Measurements from ENCODE around the gene TAF1D. TPM values are rescaled to one million over a fixed set of nuclear protein-coding genes. Genes with fewer than 3 reads are reported as not detected.

Gene TAF1D
- total RNA-seq, 1 donor from 2014 or later = 145 TPM

DNA sequence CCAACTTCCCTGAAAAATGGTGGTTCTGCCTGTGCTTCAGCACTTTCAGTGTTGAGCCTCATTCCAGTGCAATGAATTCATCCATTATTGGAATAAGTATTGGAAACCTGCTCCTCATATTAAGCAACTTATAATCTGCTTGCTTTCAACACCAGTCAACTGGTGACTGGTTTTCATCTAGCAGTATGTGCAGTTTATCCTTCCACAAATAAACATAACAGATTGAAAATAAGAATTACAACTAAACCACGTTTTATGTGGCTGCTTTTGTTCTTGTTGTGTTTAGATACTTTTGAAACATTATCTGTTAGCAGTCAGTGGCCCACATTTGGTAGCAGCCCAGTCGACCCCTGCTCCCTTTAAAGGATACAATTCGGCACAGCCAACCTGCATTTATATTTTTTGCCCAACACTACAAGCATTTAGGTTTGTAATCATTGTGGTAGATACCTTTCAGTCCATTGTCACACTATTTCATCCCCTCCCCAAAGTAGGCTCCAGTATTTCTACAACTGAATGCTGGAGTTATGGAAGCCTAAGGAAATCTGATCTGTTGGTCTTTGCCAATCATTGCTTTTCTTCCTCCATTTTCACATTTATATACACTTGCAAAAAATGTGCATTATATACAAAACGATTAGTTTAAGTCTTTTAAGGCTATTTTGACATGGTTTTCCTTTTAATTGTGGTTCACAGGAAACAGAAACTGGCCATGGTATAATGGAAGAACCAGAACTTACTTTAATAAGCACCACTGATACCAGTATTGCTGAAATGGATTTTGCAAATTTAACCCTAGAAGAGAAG lies 13.1 kb downstream of the TAF1D start:
- TF ChIP-seq, protein P1, sequence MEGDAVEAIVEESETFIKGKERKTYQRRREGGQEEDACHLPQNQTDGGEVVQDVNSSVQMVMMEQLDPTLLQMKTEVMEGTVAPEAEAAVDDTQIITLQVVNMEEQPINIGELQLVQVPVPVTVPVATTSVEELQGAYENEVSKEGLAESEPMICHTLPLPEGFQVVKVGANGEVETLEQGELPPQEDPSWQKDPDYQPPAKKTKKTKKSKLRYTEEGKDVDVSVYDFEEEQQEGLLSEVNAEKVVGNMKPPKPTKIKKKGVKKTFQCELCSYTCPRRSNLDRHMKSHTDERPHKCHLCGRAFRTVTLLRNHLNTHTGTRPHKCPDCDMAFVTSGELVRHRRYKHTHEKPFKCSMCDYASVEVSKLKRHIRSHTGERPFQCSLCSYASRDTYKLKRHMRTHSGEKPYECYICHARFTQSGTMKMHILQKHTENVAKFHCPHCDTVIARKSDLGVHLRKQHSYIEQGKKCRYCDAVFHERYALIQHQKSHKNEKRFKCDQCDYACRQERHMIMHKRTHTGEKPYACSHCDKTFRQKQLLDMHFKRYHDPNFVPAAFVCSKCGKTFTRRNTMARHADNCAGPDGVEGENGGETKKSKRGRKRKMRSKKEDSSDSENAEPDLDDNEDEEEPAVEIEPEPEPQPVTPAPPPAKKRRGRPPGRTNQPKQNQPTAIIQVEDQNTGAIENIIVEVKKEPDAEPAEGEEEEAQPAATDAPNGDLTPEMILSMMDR (IDR thresholded peaks at IDR 0.05; ENCODE audit: insufficient read depth, low read depth, low read length) = no peak
- TF ChIP-seq EZH2 (IDR thresholded peaks at IDR 0.05; ENCODE audit: insufficient read depth, low read length) = no peak
- no peaks in the 10 kb centered on the region for H3K27me3 Mint-ChIP-seq (ENCODE audit: low read depth, unreplicated experiment)
- H3K36me3 ChIP-seq (ENCODE audit: insufficient read depth, low read length) = peaks cover 63% of the 10 kb centered on the region
- peaks cover 30% of the 10 kb centered on the region for H4K20me1 ChIP-seq (ENCODE audit: insufficient read depth, low read length)
- H3K4me2 ChIP-seq (ENCODE audit: low read length) = no peak overlapping the region
- FAIRE-seq (no peak), DNase-seq (ENCODE audit: low read depth) (no peak)
- no peak overlapping the region for H2AFZ ChIP-seq (ENCODE audit: low read depth, low read length)
- H3K27ac ChIP-seq (ENCODE audit: low read depth, low read length) = no peak overlapping the region
- H3K4me3 Mint-ChIP-seq (ENCODE audit: unreplicated experiment) = peak overlapping the region; percentile 23
- no peaks in the 10 kb centered on the region for H3K4me1 ChIP-seq (ENCODE audit: insufficient read depth, low read length)
- no peak overlapping the region for H3K9ac ChIP-seq (ENCODE audit: low read length)
- H3K27me3 ChIP-seq (ENCODE audit: insufficient read depth, low read length) = no peaks in the 10 kb centered on the region
- H3K79me2 ChIP-seq (ENCODE audit: insufficient read depth, low read length) = peaks cover 11% of the 10 kb centered on the region
- H3K27ac Mint-ChIP-seq (ENCODE audit: unreplicated experiment) = peak overlapping the region; percentile 9
- H3K4me1 Mint-ChIP-seq (ENCODE audit: low read depth, unreplicated experiment) = peaks cover 9% of the 10 kb centered on the region
- no peaks in the 10 kb centered on the region for H3K9me3 ChIP-seq (ENCODE audit: insufficient read depth, low read depth, low read length)
- H3K9me3 Mint-ChIP-seq (ENCODE audit: unreplicated experiment) = no peaks in the 10 kb centered on the region
- H3K36me3 Mint-ChIP-seq (ENCODE audit: low read depth, unreplicated experiment) = peaks cover 10% of the 10 kb centered on the region
- H3K4me3 ChIP-seq (ENCODE audit: insufficient read depth, low read depth, low read length) = no peak overlapping the region

DNA sequence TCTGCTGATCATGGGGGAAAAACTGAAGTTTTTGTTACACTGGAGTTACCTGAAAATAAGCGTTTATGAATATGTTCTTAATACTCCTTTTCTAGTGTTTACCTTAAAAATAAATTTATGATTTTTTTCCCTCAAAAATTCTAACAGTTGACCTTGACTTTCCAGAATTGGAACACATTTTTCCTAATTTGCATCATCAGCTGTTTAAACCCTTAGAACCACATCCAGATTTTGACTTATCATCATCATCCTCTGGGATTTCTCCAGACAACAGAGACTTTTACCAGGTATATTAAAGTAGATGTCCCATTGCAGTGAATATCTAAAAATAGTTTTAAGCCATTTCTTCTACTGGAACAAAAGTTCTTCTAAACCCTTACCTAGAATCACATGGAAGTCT lies 17.2 kb downstream of the TAF1D start:
- Histone ChIP-seq H3K27ac (ENCODE audit: low read depth, low read length) (no peak overlapping the region), H3K79me2 (ENCODE audit: insufficient read depth, low read length) (no peaks in the 10 kb centered on the region), H3K4me1 (ENCODE audit: insufficient read depth, low read length) (no peaks in the 10 kb centered on the region), H3K27me3 (ENCODE audit: insufficient read depth, low read length) (no peaks in the 10 kb centered on the region), H3K9ac (ENCODE audit: low read length) (no peak overlapping the region), H3K36me3 (ENCODE audit: insufficient read depth, low read length) (peaks cover 36% of the 10 kb centered on the region), H3K9me3 (ENCODE audit: insufficient read depth, low read depth, low read length) (no peaks in the 10 kb centered on the region), H3K4me2 (ENCODE audit: low read length) (no peak overlapping the region), H3K4me3 (ENCODE audit: insufficient read depth, low read depth, low read length) (no peak overlapping the region), H2AFZ (ENCODE audit: low read depth, low read length) (no peak overlapping the region), H4K20me1 (ENCODE audit: insufficient read depth, low read length) (peaks cover 5% of the 10 kb centered on the region)
- FAIRE-seq = no peak
- TF ChIP-seq EZH2 (IDR thresholded peaks at IDR 0.05; ENCODE audit: insufficient read depth, low read length) = no peak
- TF ChIP-seq, protein P1 (IDR thresholded peaks at IDR 0.05; ENCODE audit: insufficient read depth, low read depth, low read length) = no peak
- Mint-ChIP-seq H3K27ac (ENCODE audit: unreplicated experiment) (no peak overlapping the region), H3K36me3 (ENCODE audit: low read depth, unreplicated experiment) (peaks cover 4% of the 10 kb centered on the region), H3K9me3 (ENCODE audit: unreplicated experiment) (no peaks in the 10 kb centered on the region), H3K27me3 (ENCODE audit: low read depth, unreplicated experiment) (no peaks in the 10 kb centered on the region), H3K4me1 (ENCODE audit: low read depth, unreplicated experiment) (peaks cover 3% of the 10 kb centered on the region), H3K4me3 (ENCODE audit: unreplicated experiment) (no peak overlapping the region)
- no peak for DNase-seq (ENCODE audit: low read depth)

DNA sequence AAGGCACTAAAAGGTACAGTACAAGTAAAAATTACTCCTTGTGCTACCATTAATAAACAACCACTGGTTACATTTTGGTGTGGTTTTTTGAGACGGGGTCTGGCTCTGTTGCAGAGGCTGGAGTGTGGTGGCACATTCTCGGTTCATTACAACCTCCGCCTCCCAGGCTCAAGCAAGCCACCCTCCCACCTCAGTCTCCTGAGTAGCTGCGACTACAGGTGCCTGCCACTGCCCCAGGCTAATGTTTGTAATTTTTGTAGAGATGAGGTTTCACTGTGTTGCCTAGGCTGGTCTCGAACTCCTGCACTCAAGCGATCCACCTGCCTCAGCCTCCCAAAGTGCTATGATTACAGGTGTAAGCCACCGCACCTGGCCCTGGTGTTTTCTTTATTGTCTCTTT lies 20.8 kb downstream of the TAF1D start:
- no peak overlapping the region for H3K27ac Mint-ChIP-seq (ENCODE audit: unreplicated experiment)
- Histone ChIP-seq H4K20me1 (ENCODE audit: insufficient read depth, low read length) (no peaks in the 10 kb centered on the region), H3K36me3 (ENCODE audit: insufficient read depth, low read length) (peaks cover 17% of the 10 kb centered on the region), H2AFZ (ENCODE audit: low read depth, low read length) (no peak overlapping the region), H3K79me2 (ENCODE audit: insufficient read depth, low read length) (no peaks in the 10 kb centered on the region), H3K27me3 (ENCODE audit: insufficient read depth, low read length) (no peaks in the 10 kb centered on the region), H3K4me2 (ENCODE audit: low read length) (no peak overlapping the region), H3K9me3 (ENCODE audit: insufficient read depth, low read depth, low read length) (no peaks in the 10 kb centered on the region), H3K4me1 (ENCODE audit: insufficient read depth, low read length) (peaks cover 4% of the 10 kb centered on the region), H3K27ac (ENCODE audit: low read depth, low read length) (no peak overlapping the region), H3K9ac (ENCODE audit: low read length) (no peak overlapping the region), H3K4me3 (ENCODE audit: insufficient read depth, low read depth, low read length) (no peak overlapping the region)
- TF ChIP-seq, protein P1 (IDR thresholded peaks at IDR 0.05; ENCODE audit: insufficient read depth, low read depth, low read length) = no peak
- TF ChIP-seq EZH2 (IDR thresholded peaks at IDR 0.05; ENCODE audit: insufficient read depth, low read length) = no peak
- peaks cover 11% of the 10 kb centered on the region for H3K4me1 Mint-ChIP-seq (ENCODE audit: low read depth, unreplicated experiment)
- H3K4me3 Mint-ChIP-seq (ENCODE audit: unreplicated experiment) = no peak overlapping the region
- H3K9me3 Mint-ChIP-seq (ENCODE audit: unreplicated experiment) = no peaks in the 10 kb centered on the region
- FAIRE-seq (no peak), DNase-seq (ENCODE audit: low read depth) (no peak)
- H3K36me3 Mint-ChIP-seq (ENCODE audit: low read depth, unreplicated experiment) = peaks cover 9% of the 10 kb centered on the region
- H3K27me3 Mint-ChIP-seq (ENCODE audit: low read depth, unreplicated experiment) = no peaks in the 10 kb centered on the region
